ENCODE data around the gene MKI67.

The MKI67 gene

DNA sequence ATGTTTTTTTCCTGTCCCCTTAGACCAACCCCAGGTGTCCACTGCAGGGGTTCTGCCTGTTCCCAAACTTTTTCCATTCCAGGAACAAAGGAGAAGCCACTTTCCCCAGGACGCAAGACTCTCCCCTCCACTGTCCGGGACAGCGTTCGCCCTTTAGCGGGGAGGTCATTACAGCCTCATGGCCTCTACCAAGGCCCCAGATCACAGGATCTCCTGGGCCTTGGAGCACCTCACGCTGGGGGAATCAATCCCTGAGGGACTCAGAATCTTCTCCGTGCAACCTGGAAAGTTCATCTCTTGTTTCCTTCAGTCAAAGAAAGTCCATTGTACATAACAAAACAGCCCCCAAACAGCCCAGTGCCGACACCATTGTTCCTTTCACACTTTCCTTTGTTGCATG, 41.2 kb downstream of the MKI67 start:
- no peak for DNase-seq
- Histone ChIP-seq H3K9me3 (no peaks in the 10 kb centered on the region), H3K27me3 (no peaks in the 10 kb centered on the region), H3K4me3 (ENCODE audit: low read depth, low read length) (no peak overlapping the region), H3K36me3 (no peaks in the 10 kb centered on the region), H3K4me1 (no peaks in the 10 kb centered on the region)
- TF ChIP-seq, protein P1, sequence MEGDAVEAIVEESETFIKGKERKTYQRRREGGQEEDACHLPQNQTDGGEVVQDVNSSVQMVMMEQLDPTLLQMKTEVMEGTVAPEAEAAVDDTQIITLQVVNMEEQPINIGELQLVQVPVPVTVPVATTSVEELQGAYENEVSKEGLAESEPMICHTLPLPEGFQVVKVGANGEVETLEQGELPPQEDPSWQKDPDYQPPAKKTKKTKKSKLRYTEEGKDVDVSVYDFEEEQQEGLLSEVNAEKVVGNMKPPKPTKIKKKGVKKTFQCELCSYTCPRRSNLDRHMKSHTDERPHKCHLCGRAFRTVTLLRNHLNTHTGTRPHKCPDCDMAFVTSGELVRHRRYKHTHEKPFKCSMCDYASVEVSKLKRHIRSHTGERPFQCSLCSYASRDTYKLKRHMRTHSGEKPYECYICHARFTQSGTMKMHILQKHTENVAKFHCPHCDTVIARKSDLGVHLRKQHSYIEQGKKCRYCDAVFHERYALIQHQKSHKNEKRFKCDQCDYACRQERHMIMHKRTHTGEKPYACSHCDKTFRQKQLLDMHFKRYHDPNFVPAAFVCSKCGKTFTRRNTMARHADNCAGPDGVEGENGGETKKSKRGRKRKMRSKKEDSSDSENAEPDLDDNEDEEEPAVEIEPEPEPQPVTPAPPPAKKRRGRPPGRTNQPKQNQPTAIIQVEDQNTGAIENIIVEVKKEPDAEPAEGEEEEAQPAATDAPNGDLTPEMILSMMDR (IDR thresholded peaks at IDR 0.05; ENCODE audit: low read depth, low read length) = no peak

DNA sequence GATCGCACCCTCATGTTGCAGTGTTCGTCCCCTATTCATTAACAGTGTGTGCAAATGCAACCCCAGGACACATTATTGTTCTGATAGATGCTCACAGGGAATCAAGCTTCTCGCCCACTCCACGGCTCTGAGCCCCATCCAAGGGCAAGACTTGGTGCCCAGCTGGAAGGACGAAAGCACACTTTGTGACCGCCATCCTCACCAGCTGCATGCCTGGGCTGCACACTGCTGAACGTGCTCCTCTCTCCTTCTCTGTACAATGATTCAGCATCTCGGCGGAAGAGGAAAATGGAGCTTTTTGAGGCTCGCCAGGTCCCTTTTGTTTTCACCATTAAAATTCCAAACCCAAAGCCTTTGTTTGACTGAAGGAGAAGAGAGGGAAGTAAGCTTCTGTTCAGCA, 41.9 kb downstream of the MKI67 start:
- Histone ChIP-seq H3K4me3 (ENCODE audit: low read depth, low read length) (no peak overlapping the region), H3K4me1 (no peaks in the 10 kb centered on the region), H3K27me3 (no peaks in the 10 kb centered on the region), H3K9me3 (no peaks in the 10 kb centered on the region), H3K36me3 (no peaks in the 10 kb centered on the region)
- TF ChIP-seq, protein P1 (IDR thresholded peaks at IDR 0.05; ENCODE audit: low read depth, low read length) = no peak
- no peak for DNase-seq

DNA sequence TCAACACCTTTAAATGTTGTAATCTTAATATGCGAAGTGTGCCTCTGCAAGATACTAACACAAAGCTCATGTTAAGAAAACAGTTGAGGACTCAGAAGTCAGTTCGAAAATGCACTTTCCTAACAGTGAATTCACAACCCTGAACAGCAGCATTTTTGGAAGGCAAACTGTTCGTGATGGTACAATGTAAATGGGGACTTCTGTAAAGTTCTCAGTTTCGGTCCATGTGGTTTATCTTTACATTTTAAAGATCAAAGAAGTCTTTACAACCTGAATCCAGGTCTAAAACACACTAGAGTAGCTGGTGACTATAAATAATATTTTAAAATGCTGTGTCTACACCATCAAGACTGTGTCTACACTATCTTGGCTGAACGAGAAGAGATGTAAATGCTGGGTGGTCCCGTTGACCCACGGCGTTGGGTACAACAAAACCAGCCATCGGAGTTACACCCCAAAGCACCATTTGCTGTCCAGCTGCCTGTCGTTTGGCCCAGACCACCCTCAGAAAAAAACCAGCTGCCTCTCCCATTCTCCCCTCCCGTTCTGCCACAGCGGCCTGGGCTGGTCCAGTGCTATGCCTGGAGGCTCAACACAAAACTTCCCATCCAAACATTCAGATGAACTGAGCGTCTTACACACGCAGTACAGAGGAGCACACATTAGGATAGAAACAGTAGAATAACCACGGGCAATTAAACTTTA, 42.9 kb downstream of the MKI67 start:
- Histone ChIP-seq H3K36me3 (no peaks in the 10 kb centered on the region), H3K9me3 (no peaks in the 10 kb centered on the region), H3K27me3 (no peaks in the 10 kb centered on the region), H3K4me3 (ENCODE audit: low read depth, low read length) (no peak overlapping the region), H3K4me1 (no peaks in the 10 kb centered on the region)
- TF ChIP-seq, protein P1 (IDR thresholded peaks at IDR 0.05; ENCODE audit: low read depth, low read length) = no peak
- DNase-seq = no peak

DNA sequence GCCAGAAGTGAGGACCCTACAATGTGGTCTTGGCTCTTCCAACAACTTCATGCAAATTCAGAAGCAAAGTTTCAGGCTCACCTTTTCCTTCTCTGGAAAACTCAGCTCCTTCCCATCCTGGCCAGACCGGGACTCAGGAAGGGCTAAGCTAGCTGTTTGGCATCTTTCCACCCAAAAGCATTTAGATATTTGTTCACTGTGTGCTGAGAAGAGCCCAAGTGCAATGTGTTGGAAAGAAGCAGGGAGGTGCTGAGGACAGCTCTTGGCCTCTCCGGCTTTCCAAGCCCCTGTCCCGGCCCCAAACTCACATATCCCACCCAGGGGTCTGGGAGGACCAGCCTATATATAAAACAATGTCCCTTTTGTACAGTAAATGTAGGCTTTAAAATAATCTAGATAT, 44.5 kb downstream of the MKI67 start:
- TF ChIP-seq, protein P1 (IDR thresholded peaks at IDR 0.05; ENCODE audit: low read depth, low read length) = no peak
- Histone ChIP-seq H3K27me3 (no peaks in the 10 kb centered on the region), H3K4me1 (no peaks in the 10 kb centered on the region)

DNA sequence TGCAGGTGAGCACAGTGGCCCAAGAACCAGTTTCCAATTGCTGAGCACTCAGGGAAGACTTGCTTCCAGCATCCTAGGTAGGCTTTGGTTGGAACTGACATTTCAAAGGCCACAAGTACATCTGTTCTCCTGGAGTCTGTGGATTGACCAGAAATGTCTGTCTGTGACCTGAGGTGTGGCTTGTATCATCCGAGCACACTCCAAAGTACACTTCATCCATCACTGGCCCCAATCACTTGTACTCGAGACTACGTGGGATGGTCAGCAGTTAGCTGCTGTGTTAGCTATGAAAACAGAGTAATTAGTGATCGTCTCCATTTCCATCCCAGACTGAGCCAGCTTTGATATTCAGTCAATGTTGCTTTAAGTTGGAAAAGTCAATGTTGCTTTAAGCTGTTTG, 45.0 kb downstream of the MKI67 start:
- Histone ChIP-seq H3K27me3 (no peaks in the 10 kb centered on the region), H3K4me1 (no peaks in the 10 kb centered on the region), H3K36me3 (no peaks in the 10 kb centered on the region), H3K9me3 (no peaks in the 10 kb centered on the region), H3K4me3 (ENCODE audit: low read depth, low read length) (no peak overlapping the region)
- no peak for DNase-seq
- TF ChIP-seq, protein P1 (IDR thresholded peaks at IDR 0.05; ENCODE audit: low read depth, low read length) = no peak

More for the DNA sequence above, 44.5 kb downstream of the MKI67 start:
- no peaks in the 10 kb centered on the region for H3K9me3 ChIP-seq
- DNase-seq = no peak
- no peak overlapping the region for H3K4me3 ChIP-seq (ENCODE audit: low read depth, low read length)
- H3K36me3 ChIP-seq = no peaks in the 10 kb centered on the region

DNA sequence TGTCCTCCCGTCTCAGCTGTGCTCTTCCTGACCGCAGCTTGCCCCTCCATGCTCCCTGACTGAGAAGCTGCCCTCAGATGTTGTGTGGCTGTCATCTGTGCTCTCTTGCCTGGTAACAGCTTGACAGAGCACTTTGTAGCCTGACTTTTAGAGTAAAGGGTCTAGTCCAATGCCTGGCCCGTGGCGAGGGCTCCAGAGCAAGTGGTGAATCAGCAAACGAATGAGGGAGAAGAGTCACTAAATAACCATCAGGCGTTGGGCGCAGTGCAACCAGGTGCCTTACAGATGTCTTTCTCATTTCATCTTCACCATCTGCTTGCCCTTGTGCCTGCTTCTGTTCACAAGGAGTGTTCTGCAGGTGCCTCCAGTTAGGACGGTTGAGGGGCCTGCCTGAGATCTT, 45.6 kb downstream of the MKI67 start:
- no peak for DNase-seq
- Histone ChIP-seq H3K4me1 (no peaks in the 10 kb centered on the region), H3K36me3 (no peaks in the 10 kb centered on the region), H3K9me3 (no peaks in the 10 kb centered on the region), H3K27me3 (no peaks in the 10 kb centered on the region), H3K4me3 (ENCODE audit: low read depth, low read length) (no peak overlapping the region)
- TF ChIP-seq, protein P1 (IDR thresholded peaks at IDR 0.05; ENCODE audit: low read depth, low read length) = no peak

Data from BE2C (cell line).